Omental fat pad (tissue), 4 donors: ENCODE results near the gene GLI2. TPM values are rescaled to one million over a fixed set of nuclear protein-coding genes. Genes with fewer than 3 reads are reported as not detected.

Experiments used
- ATAC-seq: fragments of 150-250 bp; one replicate; pipeline ENCODE4 v1.9.1; 2016; ENCODE audit warnings: mild to moderate bottlenecking, moderate library complexity; ENCODE audit not compliant: low FRiP score
- DNase-seq: peaks from one replicate; pipeline ENCODE4 v3.0.0-alpha.2; 2019; ENCODE audit warnings: low spot score
- total RNA-seq, 4 donors: library from RNA; depleted of rRNA; stranded (reverse); fragments of >200 nt; gene quantifications; one replicate each; pipeline ENCODE4 v1.1.0, GENCODE V29; 2016
- TF ChIP-seq, protein P1 (sequence below), 3 donors: fragments of 450-650 bp; IDR thresholded peaks; one replicate each; pipeline ENCODE4 v1.5.1; 2016 to 2017; ENCODE audit warnings: antibody characterized with exemption in 3 of 3, mild to moderate bottlenecking in 3 of 3, moderate library complexity in 2 of 3

The GLI2 gene
- total RNA-seq, 4 donors from 2014 or later: 1.3 to 2.4 (median 1.4) TPM

DNA sequence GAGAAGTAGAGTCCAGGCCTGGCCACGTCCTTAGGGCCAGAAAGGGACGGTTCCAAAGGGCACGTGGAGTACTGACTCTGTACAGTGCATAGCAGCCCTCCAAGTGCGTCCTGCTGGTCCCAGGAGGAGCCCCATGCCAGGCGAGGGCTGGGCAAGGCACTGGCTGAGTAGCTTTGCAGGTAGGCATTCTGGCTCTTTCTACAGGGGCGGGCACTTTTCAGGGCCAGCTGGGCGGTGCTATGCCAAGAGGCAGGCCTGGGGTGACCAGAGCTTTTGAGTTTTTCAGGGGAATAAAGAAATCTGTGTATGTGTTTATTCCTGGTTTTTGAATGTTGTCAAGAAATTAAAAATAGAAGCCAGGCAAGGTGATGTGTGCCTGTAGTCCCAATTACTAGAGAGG lies 15.4 kb upstream of the GLI2 start:
- no peak for DNase-seq
- TF ChIP-seq, protein P1, sequence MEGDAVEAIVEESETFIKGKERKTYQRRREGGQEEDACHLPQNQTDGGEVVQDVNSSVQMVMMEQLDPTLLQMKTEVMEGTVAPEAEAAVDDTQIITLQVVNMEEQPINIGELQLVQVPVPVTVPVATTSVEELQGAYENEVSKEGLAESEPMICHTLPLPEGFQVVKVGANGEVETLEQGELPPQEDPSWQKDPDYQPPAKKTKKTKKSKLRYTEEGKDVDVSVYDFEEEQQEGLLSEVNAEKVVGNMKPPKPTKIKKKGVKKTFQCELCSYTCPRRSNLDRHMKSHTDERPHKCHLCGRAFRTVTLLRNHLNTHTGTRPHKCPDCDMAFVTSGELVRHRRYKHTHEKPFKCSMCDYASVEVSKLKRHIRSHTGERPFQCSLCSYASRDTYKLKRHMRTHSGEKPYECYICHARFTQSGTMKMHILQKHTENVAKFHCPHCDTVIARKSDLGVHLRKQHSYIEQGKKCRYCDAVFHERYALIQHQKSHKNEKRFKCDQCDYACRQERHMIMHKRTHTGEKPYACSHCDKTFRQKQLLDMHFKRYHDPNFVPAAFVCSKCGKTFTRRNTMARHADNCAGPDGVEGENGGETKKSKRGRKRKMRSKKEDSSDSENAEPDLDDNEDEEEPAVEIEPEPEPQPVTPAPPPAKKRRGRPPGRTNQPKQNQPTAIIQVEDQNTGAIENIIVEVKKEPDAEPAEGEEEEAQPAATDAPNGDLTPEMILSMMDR (IDR thresholded peaks at IDR 0.05): no peak
- no peak for ATAC-seq

- TF ChIP-seq, protein P1 (IDR thresholded peaks at IDR 0.05): no peak
- ATAC-seq (no peak), DNase-seq (no peak)
Measured at GRCh38 chr2:120720746-120721375, 14.8 kb upstream of the GLI2 start.

- TF ChIP-seq, protein P1 (IDR thresholded peaks at IDR 0.05): no peak
- no peak for DNase-seq
- no peak for ATAC-seq
Measured at GRCh38 chr2:120722246-120722567, 13.5 kb upstream of the GLI2 start.

DNA sequence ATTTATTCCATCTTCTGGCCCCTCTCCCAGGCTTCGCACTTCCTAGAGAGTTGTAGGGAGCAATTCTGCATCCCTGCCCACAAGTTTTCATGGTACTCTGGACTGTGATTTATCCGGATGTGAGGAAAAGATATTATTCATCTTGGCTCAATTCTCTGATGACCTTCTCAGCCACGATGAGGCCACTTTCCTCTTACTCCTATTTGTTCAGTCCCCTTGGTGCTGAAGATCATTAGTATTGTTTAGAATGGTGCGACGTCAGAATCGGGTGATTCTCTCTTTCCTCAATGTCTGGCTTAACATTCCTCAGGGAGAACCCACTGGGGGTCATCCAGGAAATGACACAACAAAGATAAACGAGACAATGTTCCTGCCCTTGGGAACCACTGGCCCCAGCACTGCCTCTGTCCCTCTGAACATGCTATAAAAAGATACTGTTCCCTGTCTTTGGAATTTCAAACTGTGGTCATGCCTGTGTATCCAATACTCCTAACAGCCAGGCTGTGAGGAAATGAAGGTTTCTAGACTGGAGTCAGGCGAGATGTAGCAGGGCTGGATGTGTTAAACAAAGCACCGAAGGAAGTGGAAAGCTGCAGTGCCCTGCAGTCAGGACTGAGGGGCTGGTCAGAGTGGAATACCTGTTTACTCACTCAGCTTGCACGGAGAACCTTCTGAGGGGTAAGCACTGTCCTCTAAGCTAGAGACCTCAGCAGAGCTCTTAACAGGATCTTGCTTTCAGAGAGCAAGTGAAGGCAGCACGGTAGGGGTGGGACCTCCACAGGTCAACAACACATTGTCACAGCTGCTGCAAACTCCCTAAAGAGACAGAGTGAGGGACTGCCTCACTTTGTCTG lies 12.9 kb upstream of the GLI2 start:
- peak; percentile 28 for ATAC-seq
- TF ChIP-seq, protein P1 (IDR thresholded peaks at IDR 0.05): no peak
- no peak for DNase-seq

DNA sequence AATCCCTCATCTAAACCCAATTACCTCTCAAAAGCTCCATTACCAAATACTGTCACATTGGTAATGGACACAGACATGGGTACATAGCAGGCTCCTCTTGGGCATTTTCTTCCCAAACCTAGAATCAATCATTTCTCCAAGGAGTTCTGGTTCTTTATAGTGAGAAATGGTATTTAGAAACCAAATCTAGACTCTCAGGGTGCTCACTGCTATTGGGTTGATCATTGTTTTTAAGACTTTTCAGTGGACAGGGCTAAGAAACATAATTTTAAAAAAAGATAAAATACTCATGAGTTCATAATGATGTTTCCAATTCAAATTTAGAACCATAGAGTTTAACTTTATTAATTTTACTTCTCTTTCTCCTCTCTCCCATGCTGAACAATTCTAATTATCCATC lies 9.4 kb upstream of the GLI2 start:
- ATAC-seq (no peak), DNase-seq (no peak)
- TF ChIP-seq, protein P1 (IDR thresholded peaks at IDR 0.05): no peak

DNA sequence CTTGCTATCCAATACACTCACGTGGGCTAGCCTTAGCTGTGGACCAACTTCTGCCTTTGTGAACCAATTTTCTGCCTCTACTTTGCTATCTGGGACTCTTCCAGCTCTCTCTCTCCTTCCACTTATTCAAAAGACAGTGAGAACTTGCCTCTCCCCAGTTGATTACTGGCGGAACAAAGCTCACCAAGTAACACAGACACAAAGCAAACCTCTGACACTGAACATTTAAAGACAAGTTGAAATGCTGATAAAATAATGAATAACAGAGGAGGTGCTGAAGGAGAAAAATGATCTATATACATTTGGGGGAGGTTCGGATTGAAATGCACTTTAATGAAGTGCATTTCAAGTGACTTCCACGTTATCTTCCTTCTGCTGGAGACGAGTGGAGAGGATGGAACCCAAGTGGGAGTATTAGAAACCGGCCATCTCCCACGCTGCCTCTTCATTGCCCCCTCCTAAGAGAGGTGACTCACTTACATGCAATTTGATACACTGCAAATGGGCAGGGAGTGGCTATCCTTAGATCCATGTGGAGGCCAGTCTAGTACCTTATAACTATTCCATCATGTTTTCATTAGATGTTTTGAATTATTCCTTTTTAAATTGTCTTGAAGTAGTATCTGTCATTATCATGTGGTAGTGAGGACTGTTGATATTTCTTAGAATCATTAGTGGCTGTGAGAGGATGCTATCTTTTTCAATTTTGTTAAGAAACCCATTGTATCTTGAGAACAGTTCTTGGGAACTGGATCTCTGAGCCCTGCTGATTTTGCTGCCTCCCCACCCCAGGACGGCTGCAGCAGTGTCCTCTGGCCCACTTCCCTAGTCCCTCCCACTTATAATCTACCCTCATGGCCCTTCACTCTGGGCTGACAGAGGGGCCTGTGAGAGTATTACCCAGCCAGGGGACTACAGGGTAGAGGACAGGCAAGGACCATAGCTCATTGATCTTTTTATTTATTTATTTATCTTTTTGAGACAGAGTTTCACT lies 6.0 kb upstream of the GLI2 start:
- DNase-seq (no peak), ATAC-seq (peak; percentile 91)
- TF ChIP-seq, protein P1 (IDR thresholded peaks at IDR 0.05): no peak
